Mesendoderm (in vitro differentiated cells): Measurements from ENCODE around the gene TEPSIN.

Experiments
- DNase-seq: peaks from one replicate; pipeline ENCODE4 v3.0.0; 2013
- H2AK5ac ChIP-seq: 2 replicates; pipeline ENCODE4 v1.6.1; 2013; ENCODE audit warnings: low read length, inconsistent platforms
- H2BK120ac ChIP-seq: 2 replicates; pipeline ENCODE4 v1.6.1; 2013; ENCODE audit warnings: low read depth, mild to moderate bottlenecking, low read length, moderate library complexity, mixed read lengths
- H2BK15ac ChIP-seq: replicated peaks from 2 replicates; pipeline ENCODE4 v1.6.1; 2013; ENCODE audit warnings: low read depth, mild to moderate bottlenecking, moderate library complexity
- H2BK5ac ChIP-seq: 2 replicates; pipeline ENCODE4 v1.6.1; 2013; ENCODE audit warnings: low read length, inconsistent platforms
- H3K18ac ChIP-seq: 2 replicates; pipeline ENCODE4 v1.6.1; 2013; ENCODE audit warnings: mild to moderate bottlenecking, low read length, mixed read lengths
- H3K23ac ChIP-seq: one replicate; pipeline ENCODE4 v1.6.1; 2013; ENCODE audit warnings: low read length
- H3K27ac ChIP-seq: 2 replicates; pipeline ENCODE4 v1.5.1; 2013; ENCODE audit warnings: low read depth, mild to moderate bottlenecking, inconsistent platforms, low read length, moderate library complexity
- H3K27me3 ChIP-seq: 2 replicates; pipeline ENCODE4 v1.6.1; 2013; ENCODE audit warnings: low read length, control low read depth, mild to moderate bottlenecking, inconsistent platforms; ENCODE audit not compliant: insufficient read depth, poor library complexity
- H3K36me3 ChIP-seq: 2 replicates; pipeline ENCODE4 v1.6.1; 2013; ENCODE audit warnings: low read length, inconsistent platforms; ENCODE audit not compliant: control insufficient read depth, insufficient read depth
- H3K4ac ChIP-seq: one replicate; pipeline ENCODE4 v1.6.1; 2013; ENCODE audit warnings: low read depth, mild to moderate bottlenecking, low read length, moderate library complexity
- H3K4me1 ChIP-seq: 2 replicates; pipeline ENCODE4 v1.6.1; 2013; ENCODE audit warnings: low read depth, low read length, inconsistent platforms; ENCODE audit not compliant: control insufficient read depth
- H3K4me2 ChIP-seq: 2 replicates; pipeline ENCODE4 v1.6.1; 2013; ENCODE audit warnings: low read length
- H3K4me3 ChIP-seq: 2 replicates; pipeline ENCODE4 v1.5.1; 2013; ENCODE audit warnings: mild to moderate bottlenecking, low read length
- H3K56ac ChIP-seq: one replicate; pipeline ENCODE4 v1.6.1; 2013; ENCODE audit warnings: low read length
- H3K79me1 ChIP-seq: 2 replicates; pipeline ENCODE4 v1.6.1; 2013; ENCODE audit warnings: low read length, inconsistent platforms
- H3K79me2 ChIP-seq: 2 replicates; pipeline ENCODE4 v1.6.1; 2013; ENCODE audit warnings: mild to moderate bottlenecking, low read length; ENCODE audit not compliant: control insufficient read depth, insufficient read depth
- H3K9ac ChIP-seq: 2 replicates; pipeline ENCODE4 v1.6.1; 2013; ENCODE audit warnings: low read length, inconsistent platforms
- H4K5ac ChIP-seq: one replicate; pipeline ENCODE4 v1.6.1; 2013; ENCODE audit warnings: low read length
- H4K8ac ChIP-seq: one replicate; pipeline ENCODE4 v1.6.1; 2013; ENCODE audit warnings: low read depth, mild to moderate bottlenecking, control low read depth, low read length, moderate library complexity
- WGBS: extraction: QIAGEN DNeasy Blood & Tissue Kit; methylation state at CpG from one replicate; pipeline ENCODE4 v1.1.7; 2013; ENCODE audit warnings: low lambda C conversion rate, missing lambda C conversion rate; ENCODE audit not compliant: insufficient coverage; ENCODE audit errors: extremely low coverage; 5-methylcytosine and 5-hydroxymethylcytosine counted together

TEPSIN gene

DNA sequence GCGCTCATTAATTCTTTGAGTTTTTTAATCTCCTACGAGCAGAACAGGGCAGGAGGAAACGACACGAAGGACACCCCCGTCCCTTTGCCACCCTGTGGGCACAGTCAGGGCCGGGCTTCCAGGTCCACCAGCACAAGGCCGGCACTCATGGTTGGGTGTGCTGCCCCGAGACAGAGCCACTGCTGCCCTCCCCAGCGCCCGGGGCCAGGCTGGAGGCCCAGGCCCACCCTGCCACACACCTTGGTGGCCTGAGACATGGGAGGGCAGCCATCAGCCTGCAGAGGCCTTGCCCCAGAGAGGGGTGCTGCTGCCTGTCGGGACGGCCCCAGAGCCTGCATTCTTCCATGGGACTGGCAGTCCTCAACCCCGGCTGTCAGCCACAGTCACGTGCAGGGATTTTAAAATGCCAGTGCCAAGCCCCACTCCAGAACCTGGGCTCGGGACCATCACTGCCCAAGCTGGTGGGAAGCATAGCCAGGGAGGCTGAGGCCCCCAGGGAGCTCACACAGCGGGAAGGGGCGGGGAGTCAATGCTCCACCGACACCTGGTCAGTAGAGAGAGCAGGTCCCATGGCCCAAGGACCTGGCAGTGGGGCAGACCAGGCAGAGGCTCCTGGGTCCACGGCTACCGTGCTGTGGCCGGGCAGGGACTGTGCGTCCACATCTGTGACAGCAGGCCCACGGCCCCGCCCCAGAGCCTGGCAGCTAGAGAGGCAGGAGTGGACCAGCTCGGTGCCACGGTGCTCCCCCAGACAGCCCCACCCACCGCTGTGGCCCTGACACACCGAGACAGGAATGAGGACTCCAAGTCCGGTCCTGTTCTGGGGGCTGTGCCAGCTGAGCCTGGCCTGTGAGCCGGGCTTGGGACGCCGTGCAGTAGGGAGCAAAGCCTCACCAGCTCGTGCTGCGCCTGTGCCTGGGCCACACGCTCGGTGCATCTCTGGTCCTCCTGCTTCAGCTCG, 43.6 kb downstream of the TEPSIN start:
- DNase-seq, result no peak

DNA sequence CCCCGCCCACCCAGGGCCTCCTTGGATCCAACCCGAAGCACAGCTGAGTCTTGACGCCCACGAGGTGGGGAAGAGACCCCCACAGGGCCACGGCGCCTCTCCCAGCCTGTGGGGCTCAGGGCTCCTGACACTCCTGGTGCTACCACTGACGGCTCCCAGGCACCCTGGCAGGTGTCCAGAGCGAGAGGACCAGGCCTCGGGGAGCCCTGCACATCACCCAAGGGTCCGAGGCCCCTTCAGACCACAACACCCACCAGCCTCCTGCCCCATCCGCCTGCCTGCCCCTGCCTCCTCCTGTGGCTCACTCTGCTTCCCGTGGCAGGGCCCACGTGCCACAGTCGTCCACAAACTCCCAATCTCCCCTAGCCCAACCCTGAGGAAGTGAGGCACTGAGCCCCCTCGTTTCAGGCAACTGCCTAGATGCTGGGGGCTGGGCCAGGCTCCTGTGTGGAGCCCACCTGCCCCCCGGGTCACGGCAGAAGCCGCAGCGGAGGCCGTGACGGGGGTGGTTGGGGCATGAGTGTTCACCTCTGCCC, 44.6 kb downstream of the TEPSIN start:
- Histone ChIP-seq H4K5ac (no peak overlapping the region), H3K56ac (no peak overlapping the region), H3K4me3 (no peak overlapping the region), H2AK5ac (no peak overlapping the region), H3K18ac (no peak overlapping the region), H3K23ac (no peak overlapping the region), H2BK5ac (no peak overlapping the region), H2BK120ac (no peak overlapping the region), H3K4me2 (no peak overlapping the region), H3K79me1 (no peaks in the 10 kb centered on the region), H2BK15ac (no peak overlapping the region), H3K36me3 (no peaks in the 10 kb centered on the region), H4K8ac (no peak overlapping the region), H3K27me3 (no peaks in the 10 kb centered on the region), H3K27ac (no peak overlapping the region), H3K4ac (no peak overlapping the region), H3K79me2 (no peaks in the 10 kb centered on the region), H3K9ac (no peak overlapping the region), H3K4me1 (no peaks in the 10 kb centered on the region)
- no peak for DNase-seq
- WGBS, result no CpG with 5 or more reads among the region's 21 CpGs

More for the DNA sequence above, 43.6 kb downstream of the TEPSIN start:
- H3K18ac ChIP-seq, result no peak overlapping the region
- H4K8ac ChIP-seq, result no peak overlapping the region
- no peak overlapping the region for H3K9ac ChIP-seq
- no peaks in the 10 kb centered on the region for H3K27me3 ChIP-seq
- H3K79me1 ChIP-seq, result no peaks in the 10 kb centered on the region
- H3K4ac ChIP-seq, result no peak overlapping the region
- no peak overlapping the region for H3K4me2 ChIP-seq
- H2AK5ac ChIP-seq, result no peak overlapping the region
- WGBS, result no CpG with 5 or more reads among the region's 37 CpGs
- no peak overlapping the region for H2BK120ac ChIP-seq
- H3K27ac ChIP-seq, result no peak overlapping the region
- no peak overlapping the region for H3K56ac ChIP-seq
- H3K23ac ChIP-seq, result no peak overlapping the region
- H2BK15ac ChIP-seq, result no peak overlapping the region
- no peaks in the 10 kb centered on the region for H3K79me2 ChIP-seq
- no peak overlapping the region for H4K5ac ChIP-seq
- H2BK5ac ChIP-seq, result no peak overlapping the region
- H3K36me3 ChIP-seq, result no peaks in the 10 kb centered on the region
- no peak overlapping the region for H3K4me3 ChIP-seq
- no peaks in the 10 kb centered on the region for H3K4me1 ChIP-seq

DNA sequence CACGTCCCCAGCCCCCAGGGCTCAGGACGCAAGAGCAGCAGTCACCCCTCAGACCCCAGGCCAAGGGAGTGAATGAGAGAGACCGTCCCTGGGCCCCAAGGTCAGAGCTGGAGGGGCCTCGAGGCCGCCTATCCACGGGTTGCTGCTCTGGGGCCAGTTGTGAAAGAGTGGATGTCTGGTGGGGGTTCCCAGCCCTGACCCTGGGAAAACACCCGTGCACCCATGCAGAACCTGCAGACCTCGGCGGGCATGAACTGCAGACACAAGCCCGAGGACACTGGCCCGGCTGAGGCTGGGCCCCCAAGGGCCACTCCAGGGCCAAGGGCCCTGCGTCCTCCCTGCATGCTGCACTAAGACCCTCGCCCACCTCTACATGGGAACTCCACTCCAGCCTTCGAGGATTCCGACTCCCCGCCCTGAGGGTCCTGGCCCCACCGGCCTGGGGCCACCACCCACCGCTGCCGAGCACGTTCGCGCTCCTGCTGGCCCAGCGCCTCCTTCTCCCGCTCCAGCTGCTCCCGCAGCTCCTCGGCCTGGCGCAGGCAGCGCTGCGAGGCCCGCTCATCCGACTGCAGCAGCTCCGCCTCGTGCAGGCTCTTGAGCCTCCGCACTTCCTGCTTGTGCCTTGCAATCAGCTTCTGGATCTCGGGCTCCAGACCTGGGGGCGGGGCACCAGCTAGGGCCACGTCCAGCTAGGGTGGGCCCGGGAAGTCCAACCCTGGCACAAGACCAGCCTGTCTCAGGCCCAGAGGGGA, 45.2 kb downstream of the TEPSIN start:
- no peak overlapping the region for H4K5ac ChIP-seq
- no peak overlapping the region for H2AK5ac ChIP-seq
- no peak overlapping the region for H3K9ac ChIP-seq
- no peaks in the 10 kb centered on the region for H3K79me1 ChIP-seq
- no CpG with 5 or more reads among the region's 38 CpGs for WGBS
- no peak overlapping the region for H3K4me2 ChIP-seq
- H2BK5ac ChIP-seq, result no peak overlapping the region
- no peak overlapping the region for H2BK15ac ChIP-seq
- H3K23ac ChIP-seq, result no peak overlapping the region
- H3K36me3 ChIP-seq, result no peaks in the 10 kb centered on the region
- H3K4me3 ChIP-seq, result no peak overlapping the region
- H2BK120ac ChIP-seq, result no peak overlapping the region
- H3K4me1 ChIP-seq, result no peaks in the 10 kb centered on the region
- no peak overlapping the region for H4K8ac ChIP-seq
- H3K79me2 ChIP-seq, result no peaks in the 10 kb centered on the region
- H3K56ac ChIP-seq, result no peak overlapping the region
- H3K27me3 ChIP-seq, result no peaks in the 10 kb centered on the region
- no peak overlapping the region for H3K18ac ChIP-seq
- H3K27ac ChIP-seq, result no peak overlapping the region
- no peak overlapping the region for H3K4ac ChIP-seq
- no peak for DNase-seq

DNA sequence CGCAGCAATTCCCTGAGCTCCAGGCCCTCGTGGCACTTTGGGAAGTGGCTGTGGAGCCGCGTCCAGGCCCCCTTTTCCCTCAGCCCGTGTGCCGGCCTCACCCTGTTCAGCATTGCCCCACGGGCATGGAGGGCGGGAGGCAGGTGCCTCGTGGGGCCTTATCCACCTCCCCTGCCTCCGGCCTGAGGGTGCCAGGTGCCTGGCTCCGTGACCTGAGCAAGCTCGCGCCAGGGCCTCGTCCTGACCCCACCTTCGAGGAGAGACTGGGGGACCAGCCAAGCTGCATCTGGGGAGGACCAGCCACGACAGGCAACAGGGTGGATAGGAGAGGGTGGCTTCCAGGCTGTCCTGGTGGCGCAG, 45.8 kb downstream of the TEPSIN start:
- Histone ChIP-seq H2BK120ac (no peak overlapping the region), H2BK5ac (no peak overlapping the region), H3K27me3 (no peaks in the 10 kb centered on the region), H3K4me3 (no peak overlapping the region), H3K4me2 (no peak overlapping the region), H3K18ac (no peak overlapping the region), H3K56ac (no peak overlapping the region), H2AK5ac (no peak overlapping the region), H4K5ac (no peak overlapping the region), H4K8ac (no peak overlapping the region), H3K4me1 (no peaks in the 10 kb centered on the region), H3K27ac (no peak overlapping the region), H3K79me1 (no peaks in the 10 kb centered on the region), H3K36me3 (no peaks in the 10 kb centered on the region), H3K79me2 (no peaks in the 10 kb centered on the region), H2BK15ac (no peak overlapping the region), H3K9ac (no peak overlapping the region), H3K4ac (no peak overlapping the region), H3K23ac (no peak overlapping the region)
- WGBS, result no CpG with 5 or more reads among the region's 17 CpGs
- DNase-seq, result no peak

DNA sequence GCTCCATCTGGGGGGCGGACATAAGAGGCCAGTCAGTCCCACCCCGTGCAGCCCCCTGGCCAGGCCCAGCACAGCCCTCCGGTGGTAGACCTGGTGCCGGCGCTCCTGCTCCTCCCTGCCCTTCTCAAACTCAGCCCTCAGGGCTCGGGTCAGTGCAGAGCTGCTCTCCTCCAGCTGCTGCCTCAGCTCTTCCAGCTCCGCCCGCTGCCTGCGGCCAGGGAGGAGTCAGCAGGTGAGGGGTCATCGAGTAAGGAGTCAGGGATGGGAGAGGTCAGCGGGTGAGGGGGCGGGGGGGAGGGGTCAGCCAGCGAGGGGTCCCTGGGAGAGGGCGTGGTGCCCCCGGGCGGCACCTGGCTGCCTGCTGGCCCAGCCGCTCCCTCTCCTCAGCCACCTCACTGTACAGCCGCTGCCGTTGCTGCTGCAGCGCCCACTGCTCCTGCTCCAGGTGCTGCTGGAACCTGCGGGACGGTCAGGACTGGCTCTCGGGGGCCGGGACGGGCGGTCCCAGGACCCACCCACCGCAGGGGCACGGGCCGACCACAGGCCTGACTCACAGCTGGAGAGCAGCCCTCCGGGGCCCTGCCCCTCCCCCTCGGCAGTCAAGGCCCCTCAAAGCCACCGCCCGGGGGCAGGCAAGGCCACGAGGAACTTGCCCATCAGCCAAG, 46.3 kb downstream of the TEPSIN start:
- no peaks in the 10 kb centered on the region for H3K36me3 ChIP-seq

More for the DNA sequence above, 46.3 kb downstream of the TEPSIN start:
- Histone ChIP-seq H3K4me2 (no peak overlapping the region), H4K5ac (no peak overlapping the region), H3K4me1 (no peaks in the 10 kb centered on the region), H4K8ac (no peak overlapping the region), H3K23ac (no peak overlapping the region), H2AK5ac (no peak overlapping the region), H3K9ac (no peak overlapping the region), H3K56ac (no peak overlapping the region), H2BK5ac (no peak overlapping the region), H2BK120ac (no peak overlapping the region), H2BK15ac (no peak overlapping the region), H3K27ac (no peak overlapping the region), H3K79me1 (no peaks in the 10 kb centered on the region), H3K4ac (no peak overlapping the region), H3K27me3 (no peaks in the 10 kb centered on the region), H3K4me3 (no peak overlapping the region), H3K18ac (no peak overlapping the region), H3K79me2 (no peaks in the 10 kb centered on the region)
- no CpG with 5 or more reads among the region's 34 CpGs for WGBS
- no peak for DNase-seq
